ENCODE measurements around the gene HOXA9.

DNA sequence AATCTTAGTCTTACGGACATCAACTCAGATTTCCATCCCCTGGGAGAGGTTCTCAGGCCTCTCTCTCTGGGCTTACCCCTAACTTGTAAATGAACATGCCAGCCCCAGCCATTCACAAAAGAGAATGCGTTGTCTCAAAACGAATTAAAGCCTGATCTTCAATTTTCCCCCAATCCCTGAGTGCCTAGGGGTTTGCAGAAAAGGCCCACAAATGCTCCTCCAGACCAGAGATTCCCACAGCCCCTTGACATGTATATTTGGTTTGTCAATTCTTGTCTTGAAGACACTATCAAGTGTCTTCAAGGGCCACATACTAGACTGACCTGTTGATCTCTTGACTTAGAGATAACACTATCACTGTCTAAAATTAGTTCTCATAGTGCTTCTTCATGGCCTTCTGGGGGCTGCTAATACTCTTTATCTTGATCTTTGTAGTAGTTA, 46.4 kb upstream of the HOXA9 start:
- no peak for TF ChIP-seq EZH2phosphoT487 (IDR thresholded peaks at IDR 0.05; ENCODE audit: low read depth, severe bottlenecking, unreplicated experiment)
- TF ChIP-seq, protein P1, sequence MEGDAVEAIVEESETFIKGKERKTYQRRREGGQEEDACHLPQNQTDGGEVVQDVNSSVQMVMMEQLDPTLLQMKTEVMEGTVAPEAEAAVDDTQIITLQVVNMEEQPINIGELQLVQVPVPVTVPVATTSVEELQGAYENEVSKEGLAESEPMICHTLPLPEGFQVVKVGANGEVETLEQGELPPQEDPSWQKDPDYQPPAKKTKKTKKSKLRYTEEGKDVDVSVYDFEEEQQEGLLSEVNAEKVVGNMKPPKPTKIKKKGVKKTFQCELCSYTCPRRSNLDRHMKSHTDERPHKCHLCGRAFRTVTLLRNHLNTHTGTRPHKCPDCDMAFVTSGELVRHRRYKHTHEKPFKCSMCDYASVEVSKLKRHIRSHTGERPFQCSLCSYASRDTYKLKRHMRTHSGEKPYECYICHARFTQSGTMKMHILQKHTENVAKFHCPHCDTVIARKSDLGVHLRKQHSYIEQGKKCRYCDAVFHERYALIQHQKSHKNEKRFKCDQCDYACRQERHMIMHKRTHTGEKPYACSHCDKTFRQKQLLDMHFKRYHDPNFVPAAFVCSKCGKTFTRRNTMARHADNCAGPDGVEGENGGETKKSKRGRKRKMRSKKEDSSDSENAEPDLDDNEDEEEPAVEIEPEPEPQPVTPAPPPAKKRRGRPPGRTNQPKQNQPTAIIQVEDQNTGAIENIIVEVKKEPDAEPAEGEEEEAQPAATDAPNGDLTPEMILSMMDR (IDR thresholded peaks at IDR 0.05; ENCODE audit: poor library complexity): no peak
- TF ChIP-seq EZH2 (IDR thresholded peaks at IDR 0.05; ENCODE audit: borderline replicate concordance): no peak

All from hepatocyte (in vitro differentiated cells).